K562 (cell line): Measurements from ENCODE around the gene PGAP3. TPM values are rescaled to one million over a fixed set of nuclear protein-coding genes. Genes with fewer than 3 reads are reported as not detected.

Source experiments
- ARID4B ChIP-seq: sonication (generic); formaldehyde crosslinking; IDR thresholded peaks from 2 replicates; pipeline ENCODE4 v1.8.0; 2022; ENCODE audit warnings: mild to moderate bottlenecking, missing genetic modification reagents
- ELF2 ChIP-seq: fragments of 250-450 bp; sonication (Bioruptor Pico); IDR thresholded peaks from 2 replicates; pipeline ENCODE4 v1.5.0; 2021; ENCODE audit warnings: mild to moderate bottlenecking
- ETV6 ChIP-seq, 3 experiments: fragments of 150-350 bp in 1 of 3; sonication (generic) in 1 of 3; formaldehyde crosslinking in 1 of 3; IDR thresholded peaks; 2 replicates each; pipeline versions ENCODE4 v1.6.1 to v1.8.0; 2014 to 2022; ENCODE audit warnings: borderline replicate concordance in 2 of 3, low read depth in 2 of 3, antibody characterized with exemption in 1 of 3, low read length in 1 of 3, mild to moderate bottlenecking in 1 of 3, missing genetic modification reagents in 1 of 3
- HOXB6 ChIP-seq: fragments of 250-450 bp; sonication (Bioruptor Pico); IDR thresholded peaks from 2 replicates; pipeline ENCODE4 v1.5.1; 2022; ENCODE audit warnings: mild to moderate bottlenecking, borderline replicate concordance
- RFX5 ChIP-seq: IDR thresholded peaks from 2 replicates; pipeline ENCODE4 v1.6.1; 2011; ENCODE audit warnings: low read depth, mild to moderate bottlenecking, improper control_type of control experiment, low read length
- ZBTB40 ChIP-seq, 2 experiments: fragments of 450-650 bp in 1 of 2; sonication (generic) in 1 of 2; formaldehyde crosslinking in 1 of 2; IDR thresholded peaks; 2 replicates each; pipeline versions ENCODE4 v1.7.1 to v1.9.0; 2016 to 2022; ENCODE audit warnings: inconsistent platforms in 1 of 2, mild to moderate bottlenecking in 1 of 2, missing genetic modification reagents in 1 of 2
- ZNF395 ChIP-seq: fragments of 200-800 bp; sonication (Bioruptor generic); IDR thresholded peaks from 2 replicates; pipeline ENCODE4 v1.6.1; 2017; ENCODE audit warnings: missing genetic modification characterization, missing compliant biosample characterization
- polyA plus RNA-seq, 8 experiments: library from polyadenylated mRNA; depleted of rRNA in 4 of 8; stranded (reverse) in 5 of 8; unstranded in 3 of 8; fragments of >200 nt; fragmentation: Nextera tagmentation in 2 of 8; fragmentation: Illumina TruSeq in 1 of 8; extraction: Ambion mirVana in 2 of 8; extraction: Trizol in 1 of 8; gene quantifications; 2 replicates each; pipeline versions ENCODE4 v1.2.1 to v1.2.3, GENCODE V29; 2011 to 2014; ENCODE audit warnings: inconsistent platforms in 1 of 8, missing spikeins in 1 of 8
- total RNA-seq, 7 experiments: library from RNA; depleted of rRNA in 6 of 7; stranded (reverse); fragments of >200 nt in 6 of 7; fragmentation: Illumina TruSeq in 2 of 7; extraction: Trizol in 2 of 7; gene quantifications; 2 replicates each; pipeline versions ENCODE4 v1.2.1 to v1.2.3, GENCODE V29; 2011 to 2021; ENCODE audit warnings: low replicate concordance in 1 of 7

The PGAP3 gene
- total and polyA plus RNA-seq, 9 of the 15 experiments (the other 6 are each of a cell fraction or from before 2014, with no cell fraction given) = 0.38 to 9.4 (median 4.5) TPM

- TF ChIP-seq ZBTB40 (IDR thresholded peaks at IDR 0.05) (peak; percentile 39; the same call in 1 of the 2 replicates), ZBTB40 (CRISPR knock-in tag; IDR thresholded peaks at IDR 0.05) (no peak), ARID4B (CRISPR knock-in tag) (peak; percentile 73; the same call in 1 of the 2 replicates), RFX5 (no peak), ELF2 (CRISPR knock-in tag) (peak; percentile 99), ZNF395 (no peak), ETV6 (IDR thresholded peaks at IDR 0.05; ENCODE audit: borderline replicate concordance in 1 of 2, low read depth in 2 of 2, low read length in 1 of 2) (no peak), ETV6 (CRISPR knock-in tag; IDR thresholded peaks at IDR 0.05; ENCODE audit: borderline replicate concordance) (no peak), HOXB6 (CRISPR knock-in tag) (no peak)
These were observed 42.5 kb upstream of the PGAP3 start, which contains the start of gene MIEN1 (continued) for GRCh38 chr17:39730095-39730921.
